PFSK-1 (cell line): ENCODE results near the gene ITGAX.
A peak's percentile ranks its signal among the peaks of the same experiment; 100 is the strongest.

Experiments
- FOXP2 ChIP-seq: optimal IDR thresholded peaks from 2 replicates; pipeline ENCODE3; 2011; ENCODE audit warnings: borderline replicate concordance, control low read depth, inconsistent platforms; ENCODE audit not compliant: insufficient read depth; ENCODE audit errors: extremely low read length, extremely low read depth
- POLR2AphosphoS5 ChIP-seq: IDR thresholded peaks from 2 replicates; pipeline ENCODE4 v1.6.1; 2012; ENCODE audit warnings: low read depth, mild to moderate bottlenecking, control low read depth, low read length, moderate library complexity
- SIN3A ChIP-seq: IDR thresholded peaks from 2 replicates; pipeline ENCODE4 v1.6.1; 2012; ENCODE audit warnings: mild to moderate bottlenecking, low read length, moderate library complexity, borderline replicate concordance; ENCODE audit not compliant: insufficient read depth
- TAF1 ChIP-seq: IDR thresholded peaks from 2 replicates; pipeline ENCODE4 v1.6.1; 2012; ENCODE audit warnings: low read length, control low read depth, borderline replicate concordance; ENCODE audit not compliant: insufficient read depth
- TF ChIP-seq, protein P1 (sequence below), 2 experiments: IDR thresholded peaks; 2 replicates each; pipeline versions ENCODE4 v1.6.1 to v1.8.0; 2011 to 2012; ENCODE audit warnings: low read depth in 2 of 2, low read length in 2 of 2, control low read depth in 1 of 2, inconsistent platforms in 1 of 2, mild to moderate bottlenecking in 1 of 2, moderate library complexity in 1 of 2; ENCODE audit not compliant: insufficient read depth in 1 of 2

The ITGAX gene

DNA sequence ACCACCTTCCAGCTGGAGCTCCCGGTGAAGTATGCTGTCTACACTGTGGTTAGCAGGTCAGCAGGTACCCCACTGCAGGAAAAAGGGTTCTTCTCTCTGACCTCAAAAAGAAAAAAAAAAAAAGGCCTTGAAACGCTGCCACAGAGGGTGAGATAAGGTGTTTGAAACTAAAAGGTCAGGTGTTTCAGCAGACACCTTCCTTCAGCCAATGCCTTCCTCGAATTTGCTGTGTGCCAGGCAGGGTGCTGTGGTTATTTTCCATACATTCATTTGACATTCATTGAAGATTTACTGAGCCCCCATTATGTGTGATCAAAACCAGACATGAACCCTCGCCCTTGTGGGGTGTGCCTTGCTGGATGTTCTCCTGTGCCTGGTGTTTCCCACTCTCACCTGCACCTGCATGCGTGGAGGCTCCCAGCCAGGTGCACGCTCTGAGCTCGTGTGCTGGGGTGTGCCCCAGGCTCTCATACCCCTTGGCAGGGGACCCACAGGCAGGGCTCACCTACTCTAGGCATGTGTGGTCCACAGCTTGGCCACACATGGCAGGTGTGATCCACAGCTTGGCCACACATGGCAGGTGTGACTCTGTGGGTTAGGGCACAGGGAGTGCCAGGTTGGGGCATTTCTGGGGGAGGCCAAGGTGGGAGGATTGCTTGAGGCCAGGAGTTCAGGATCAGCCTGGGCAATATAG is 22.4 kb downstream of the ITGAX start:
- TF ChIP-seq, protein P1, sequence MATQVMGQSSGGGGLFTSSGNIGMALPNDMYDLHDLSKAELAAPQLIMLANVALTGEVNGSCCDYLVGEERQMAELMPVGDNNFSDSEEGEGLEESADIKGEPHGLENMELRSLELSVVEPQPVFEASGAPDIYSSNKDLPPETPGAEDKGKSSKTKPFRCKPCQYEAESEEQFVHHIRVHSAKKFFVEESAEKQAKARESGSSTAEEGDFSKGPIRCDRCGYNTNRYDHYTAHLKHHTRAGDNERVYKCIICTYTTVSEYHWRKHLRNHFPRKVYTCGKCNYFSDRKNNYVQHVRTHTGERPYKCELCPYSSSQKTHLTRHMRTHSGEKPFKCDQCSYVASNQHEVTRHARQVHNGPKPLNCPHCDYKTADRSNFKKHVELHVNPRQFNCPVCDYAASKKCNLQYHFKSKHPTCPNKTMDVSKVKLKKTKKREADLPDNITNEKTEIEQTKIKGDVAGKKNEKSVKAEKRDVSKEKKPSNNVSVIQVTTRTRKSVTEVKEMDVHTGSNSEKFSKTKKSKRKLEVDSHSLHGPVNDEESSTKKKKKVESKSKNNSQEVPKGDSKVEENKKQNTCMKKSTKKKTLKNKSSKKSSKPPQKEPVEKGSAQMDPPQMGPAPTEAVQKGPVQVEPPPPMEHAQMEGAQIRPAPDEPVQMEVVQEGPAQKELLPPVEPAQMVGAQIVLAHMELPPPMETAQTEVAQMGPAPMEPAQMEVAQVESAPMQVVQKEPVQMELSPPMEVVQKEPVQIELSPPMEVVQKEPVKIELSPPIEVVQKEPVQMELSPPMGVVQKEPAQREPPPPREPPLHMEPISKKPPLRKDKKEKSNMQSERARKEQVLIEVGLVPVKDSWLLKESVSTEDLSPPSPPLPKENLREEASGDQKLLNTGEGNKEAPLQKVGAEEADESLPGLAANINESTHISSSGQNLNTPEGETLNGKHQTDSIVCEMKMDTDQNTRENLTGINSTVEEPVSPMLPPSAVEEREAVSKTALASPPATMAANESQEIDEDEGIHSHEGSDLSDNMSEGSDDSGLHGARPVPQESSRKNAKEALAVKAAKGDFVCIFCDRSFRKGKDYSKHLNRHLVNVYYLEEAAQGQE (IDR thresholded peaks at IDR 0.05; ENCODE audit: insufficient read depth in 1 of 2, low read depth in 2 of 2, low read length in 2 of 2) = no peak
- TF ChIP-seq FOXP2 (no peak), TAF1 (no peak), SIN3A (no peak), POLR2AphosphoS5 (no peak)

DNA sequence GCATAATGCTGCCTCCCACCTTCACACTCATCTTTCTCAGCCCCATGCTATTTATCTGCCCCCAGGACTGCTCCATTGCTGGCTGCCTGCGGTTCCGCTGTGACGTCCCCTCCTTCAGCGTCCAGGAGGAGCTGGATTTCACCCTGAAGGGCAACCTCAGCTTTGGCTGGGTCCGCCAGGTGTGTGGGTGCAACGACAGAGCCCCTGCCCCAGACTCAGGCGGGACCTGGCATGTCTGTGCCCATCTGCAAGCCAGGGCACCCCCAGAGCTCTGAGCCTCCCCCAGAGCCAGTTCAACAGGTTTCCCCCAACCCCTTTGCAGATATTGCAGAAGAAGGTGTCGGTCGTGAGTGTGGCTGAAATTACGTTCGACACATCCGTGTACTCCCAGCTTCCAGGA is 25.2 kb downstream of the ITGAX start:
- no peak for TF ChIP-seq SIN3A
- TF ChIP-seq, protein P1 (IDR thresholded peaks at IDR 0.05; ENCODE audit: insufficient read depth in 1 of 2, low read depth in 2 of 2, low read length in 2 of 2) = no peak
- no peak for TF ChIP-seq POLR2AphosphoS5
- TF ChIP-seq FOXP2 = no peak
- TF ChIP-seq TAF1 = no peak

DNA sequence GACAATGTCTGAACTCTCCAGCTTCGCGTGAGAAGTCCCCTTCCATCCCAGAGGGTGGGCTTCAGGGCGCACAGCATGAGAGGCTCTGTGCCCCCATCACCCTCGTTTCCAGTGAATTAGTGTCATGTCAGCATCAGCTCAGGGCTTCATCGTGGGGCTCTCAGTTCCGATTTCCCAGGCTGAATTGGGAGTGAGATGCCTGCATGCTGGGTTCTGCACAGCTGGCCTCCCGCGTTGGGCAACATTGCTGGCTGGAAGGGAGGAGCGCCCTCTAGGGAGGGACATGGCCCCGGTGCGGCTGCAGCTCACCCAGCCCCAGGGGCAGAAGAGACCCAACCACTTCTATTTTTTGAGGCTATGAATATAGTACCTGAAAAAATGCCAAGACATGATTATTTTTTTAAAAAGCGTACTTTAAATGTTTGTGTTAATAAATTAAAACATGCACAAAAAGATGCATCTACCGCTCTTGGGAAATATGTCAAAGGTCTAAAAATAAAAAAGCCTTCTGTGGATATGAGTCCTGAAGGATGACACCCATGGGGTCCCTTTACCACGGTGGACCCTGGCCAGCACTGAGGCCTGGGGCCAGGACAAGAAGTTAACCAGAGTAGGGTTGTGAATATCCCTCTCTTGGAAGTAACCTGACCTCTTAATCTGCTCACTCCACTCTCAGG is 27.6 kb downstream of the ITGAX start:
- TF ChIP-seq SIN3A = no peak
- TF ChIP-seq FOXP2 = peak; percentile 18
- TF ChIP-seq, protein P1 (IDR thresholded peaks at IDR 0.05; ENCODE audit: insufficient read depth in 1 of 2, low read depth in 2 of 2, low read length in 2 of 2) = no peak
- TF ChIP-seq TAF1 = no peak
- no peak for TF ChIP-seq POLR2AphosphoS5

DNA sequence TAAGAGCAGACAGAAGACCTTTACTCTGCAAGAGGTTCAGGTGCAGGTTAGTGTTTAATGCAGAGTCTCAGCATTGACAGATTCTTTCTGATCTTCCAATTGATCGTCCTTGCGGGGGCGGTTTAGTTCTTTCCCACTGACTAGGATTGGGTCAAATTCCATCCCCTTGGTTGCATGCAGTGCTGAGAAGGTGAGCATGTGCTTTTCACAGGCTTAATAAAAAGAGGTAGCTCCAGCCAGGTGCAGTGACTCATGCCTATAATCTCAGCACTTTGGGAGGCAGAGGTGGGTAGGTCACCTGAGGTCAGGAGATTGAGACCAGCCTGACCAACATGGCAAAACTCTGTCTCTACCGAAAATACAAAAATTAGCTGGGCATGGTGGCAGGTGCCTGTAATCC is 30.7 kb downstream of the ITGAX start:
- TF ChIP-seq POLR2AphosphoS5 (no peak), TAF1 (no peak), FOXP2 (no peak), SIN3A (no peak)
- TF ChIP-seq, protein P1 (IDR thresholded peaks at IDR 0.05; ENCODE audit: insufficient read depth in 1 of 2, low read depth in 2 of 2, low read length in 2 of 2) = no peak
